GM18502 (cell line): Measurements from ENCODE around the gene IQCM.

Experiments
- ATAC-seq: cut with Tn5 transposase; IDR thresholded peaks from one replicate; pipeline ENCODE4 v1.9.1; 2021; ENCODE audit warnings: mild to moderate bottlenecking; ENCODE audit not compliant: unreplicated experiment, poor library complexity

The IQCM gene

DNA sequence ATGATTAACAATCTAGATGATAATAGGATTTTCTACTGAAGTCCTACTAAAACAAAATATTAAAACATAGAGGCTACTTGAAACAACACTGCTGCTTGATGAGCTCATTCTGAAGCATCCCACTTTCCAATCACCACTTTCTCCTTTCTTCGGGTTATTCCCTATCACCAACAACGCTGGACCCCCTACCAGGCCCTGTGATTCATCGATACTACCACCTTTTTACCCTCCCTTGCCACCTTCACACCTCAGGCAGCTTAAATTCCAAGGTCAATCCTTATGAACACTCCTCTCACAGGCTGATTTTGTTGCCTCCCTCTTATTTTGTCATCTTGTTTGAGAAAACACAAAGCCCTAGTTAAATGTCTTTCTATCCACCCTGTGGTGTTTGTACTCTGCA, 102.6 kb downstream of the IQCM start:
- no peak for ATAC-seq

DNA sequence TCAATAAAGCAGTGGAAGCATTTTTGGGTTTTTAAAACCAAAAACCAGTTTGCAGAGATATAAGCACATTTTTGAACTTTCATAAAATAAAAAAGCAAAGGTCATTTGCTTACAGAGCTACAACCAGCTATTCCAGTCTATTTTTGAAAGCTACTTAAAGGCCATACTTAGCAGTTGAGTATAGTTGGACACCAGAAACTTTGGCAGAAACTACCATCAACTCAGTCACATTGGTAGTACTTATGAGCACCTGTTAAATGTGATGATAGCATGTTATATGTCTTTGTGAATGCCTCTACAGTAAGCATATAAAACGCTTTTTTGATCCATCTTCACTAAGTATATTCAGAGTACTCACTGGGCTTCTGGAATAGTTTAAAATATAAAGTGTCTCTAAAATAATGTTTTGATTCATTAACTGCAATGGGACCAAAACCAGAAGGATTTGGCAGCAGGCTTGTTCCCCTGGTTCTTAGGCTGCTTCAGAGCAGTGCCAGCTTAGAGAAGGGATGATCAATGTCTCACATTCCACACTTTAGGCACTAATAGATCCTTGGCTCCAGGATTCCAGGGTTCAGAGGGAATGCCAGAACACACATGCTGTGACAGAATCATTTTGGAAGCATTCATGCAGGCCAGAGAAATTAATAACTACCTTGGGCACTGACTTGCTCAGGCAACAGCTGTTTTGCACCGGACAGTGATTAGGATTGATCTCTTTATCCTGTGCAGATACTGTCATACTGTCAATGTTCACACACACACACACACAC, 103.9 kb downstream of the IQCM start:
- no peak for ATAC-seq

DNA sequence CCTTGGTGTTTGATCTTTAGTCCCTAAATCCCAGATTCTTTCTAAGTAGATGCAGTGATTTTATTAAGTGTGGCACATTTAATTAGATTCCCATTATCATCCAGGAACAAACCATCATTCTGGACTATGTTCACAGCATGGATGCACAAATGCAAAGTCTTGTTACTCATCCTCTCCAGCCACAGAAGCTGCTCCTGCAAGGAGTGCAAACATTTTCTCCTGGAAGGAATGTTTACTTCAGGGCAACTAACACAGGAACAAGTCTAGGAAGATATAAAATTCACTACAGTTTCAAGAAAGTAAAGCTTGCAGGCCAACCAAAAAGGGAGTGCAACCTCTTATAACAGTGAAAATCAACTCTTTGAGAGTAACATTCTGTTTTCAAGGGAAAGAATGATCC, 106.0 kb downstream of the IQCM start:
- ATAC-seq: no peak

DNA sequence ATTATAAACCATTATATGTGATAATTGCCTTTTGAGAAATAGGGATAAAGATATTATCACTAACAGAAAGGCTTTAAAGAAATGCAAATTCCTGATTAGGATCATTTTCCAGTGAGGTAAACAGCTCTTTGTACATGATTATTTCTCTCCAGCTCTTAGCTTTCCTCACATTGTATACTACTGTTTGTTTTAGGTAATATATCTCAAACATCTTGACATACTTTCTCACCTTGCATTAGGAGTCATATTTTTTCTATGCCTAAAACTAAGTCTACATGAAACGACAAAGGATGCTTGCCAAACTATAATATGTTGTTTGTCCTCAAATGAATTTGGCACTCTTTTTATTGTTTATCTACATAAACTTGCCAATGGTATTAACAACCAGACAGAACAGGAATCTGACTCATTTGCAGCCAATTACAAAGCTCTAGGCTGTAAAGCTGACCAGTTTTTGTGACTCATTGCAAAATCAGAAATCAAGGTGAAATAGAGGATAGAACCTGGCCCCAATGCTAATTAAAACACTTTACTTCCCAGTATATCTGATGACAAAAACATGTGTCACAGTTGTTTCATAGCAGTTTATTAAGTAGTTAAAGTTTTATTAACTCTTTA, 107.0 kb downstream of the IQCM start:
- ATAC-seq: no peak

DNA sequence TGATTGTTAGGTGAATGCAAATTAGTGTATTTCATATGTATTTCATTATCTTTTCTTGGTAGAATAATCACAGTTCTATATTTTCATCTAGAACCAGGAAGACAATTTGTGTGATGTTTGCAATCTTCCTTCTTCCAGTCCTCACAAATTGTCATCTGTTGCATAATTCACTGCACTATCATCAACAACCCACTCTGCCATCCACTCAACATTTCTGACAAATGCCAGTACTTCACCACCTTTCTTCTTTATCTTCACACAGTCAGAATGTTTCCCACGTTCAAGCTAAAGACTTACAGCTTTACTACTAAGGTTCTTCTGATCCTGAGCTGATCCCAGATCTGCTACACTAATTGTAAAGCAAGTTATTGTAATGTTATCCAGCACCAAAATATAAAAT, 107.8 kb downstream of the IQCM start:
- no peak for ATAC-seq

DNA sequence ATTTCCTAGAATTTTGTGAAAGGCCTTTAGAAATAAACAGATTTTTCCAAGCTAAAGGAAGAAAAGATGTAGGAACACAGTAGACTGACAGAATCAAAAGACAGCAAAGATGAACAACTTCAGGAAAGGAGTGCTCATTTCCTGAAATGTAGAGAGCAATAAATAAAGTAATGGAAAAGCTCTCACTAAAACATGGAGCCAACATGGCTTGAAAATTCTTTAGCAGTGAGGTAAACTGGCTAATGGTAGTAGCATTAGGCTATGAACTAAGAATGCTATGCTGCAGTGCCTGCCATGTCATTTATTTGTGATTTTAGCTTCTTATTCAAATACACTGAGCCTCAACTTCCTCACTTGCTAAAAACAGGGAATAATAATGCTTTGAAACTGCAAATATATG, 108.7 kb downstream of the IQCM start:
- ATAC-seq: no peak

DNA sequence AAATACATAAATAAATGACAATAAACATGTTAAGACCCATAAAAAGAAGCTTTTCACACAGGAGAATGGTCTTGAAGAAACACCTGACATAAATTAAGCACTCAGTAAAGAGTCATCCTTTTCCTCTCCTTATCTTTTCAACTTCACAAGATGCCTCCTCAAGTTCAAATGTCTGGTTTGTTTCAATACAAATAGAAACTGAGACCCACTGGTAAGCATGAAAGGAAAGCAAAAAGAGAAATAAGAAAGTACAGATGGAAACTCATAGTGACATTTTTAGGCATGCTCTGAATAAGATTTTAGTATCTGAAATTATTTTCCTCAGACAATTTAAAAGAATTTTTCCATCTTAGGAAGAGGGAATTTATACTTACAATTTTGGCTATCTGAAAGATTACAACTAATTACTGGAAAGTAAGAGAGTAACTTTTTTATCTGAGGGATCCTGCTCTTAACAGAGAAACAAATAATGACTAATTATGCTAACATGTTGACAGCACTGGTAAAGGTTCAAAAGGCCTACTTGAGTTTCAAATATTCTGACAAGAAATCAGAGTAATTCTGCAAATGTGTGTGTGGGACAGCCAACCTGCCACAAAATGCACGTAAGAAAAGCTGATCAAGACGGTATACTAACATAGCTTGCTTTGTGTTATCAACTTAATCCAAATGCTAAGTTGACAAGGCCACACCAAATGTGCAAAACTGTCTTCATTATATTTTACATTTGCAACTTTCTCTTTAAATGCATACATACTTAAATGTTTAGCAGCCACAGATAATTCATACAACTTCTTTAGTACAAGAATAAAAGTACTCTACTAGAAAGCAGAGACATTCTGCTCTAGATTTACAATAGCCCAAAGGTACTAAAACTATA, 113.0 kb downstream of the IQCM start:
- peak; percentile 66 for ATAC-seq

DNA sequence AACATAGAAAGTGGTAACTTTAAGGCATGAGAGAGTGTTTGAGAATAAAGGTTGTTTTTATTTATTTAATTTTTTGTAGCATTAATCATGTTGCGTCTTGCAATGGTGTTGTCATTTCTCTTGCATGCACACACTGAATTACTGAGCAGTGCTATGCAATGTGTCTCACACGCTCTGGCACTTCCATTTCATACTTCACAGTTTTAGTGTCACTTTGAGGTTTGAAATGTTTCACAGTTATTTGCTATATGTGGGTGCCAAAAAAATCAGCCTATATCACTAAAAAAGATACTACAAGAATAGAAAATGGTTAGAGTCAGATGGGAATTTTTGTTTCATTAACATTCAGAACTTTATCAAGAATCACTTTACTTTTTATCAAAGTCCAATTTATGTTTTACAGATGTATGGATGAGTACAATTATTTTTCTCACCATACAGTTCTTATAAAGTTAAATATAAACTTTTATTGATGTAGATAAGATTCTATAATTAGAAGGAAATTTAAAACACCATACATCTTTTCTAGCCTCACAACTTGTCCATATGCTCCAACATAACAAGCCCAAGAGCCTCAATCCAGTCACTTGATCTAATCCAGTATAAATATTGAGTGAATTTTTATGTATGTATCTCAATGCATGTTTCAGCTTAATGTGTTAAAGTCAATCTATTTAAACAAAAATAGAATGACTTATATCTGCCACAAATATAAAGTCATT, 114.0 kb downstream of the IQCM start:
- ATAC-seq: no peak

DNA sequence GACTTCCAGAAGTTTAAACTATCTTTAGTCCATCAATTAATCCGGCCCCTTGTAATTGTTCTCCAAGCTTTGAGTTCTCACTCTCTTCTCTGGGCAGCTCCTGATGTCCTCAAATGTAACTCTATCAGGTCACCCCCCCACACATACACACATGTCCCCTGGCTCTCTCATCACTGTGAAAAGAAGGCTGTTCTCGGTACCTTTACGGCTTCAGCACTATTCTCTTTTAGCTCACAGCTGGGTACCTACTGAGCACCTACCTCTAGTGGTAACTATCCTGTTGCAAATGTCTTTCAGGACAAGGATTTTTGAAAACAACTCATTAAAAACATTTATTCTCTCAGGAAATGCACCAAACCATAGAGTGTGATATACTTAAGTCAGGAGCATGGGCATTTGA, 115.4 kb downstream of the IQCM start:
- no peak for ATAC-seq

DNA sequence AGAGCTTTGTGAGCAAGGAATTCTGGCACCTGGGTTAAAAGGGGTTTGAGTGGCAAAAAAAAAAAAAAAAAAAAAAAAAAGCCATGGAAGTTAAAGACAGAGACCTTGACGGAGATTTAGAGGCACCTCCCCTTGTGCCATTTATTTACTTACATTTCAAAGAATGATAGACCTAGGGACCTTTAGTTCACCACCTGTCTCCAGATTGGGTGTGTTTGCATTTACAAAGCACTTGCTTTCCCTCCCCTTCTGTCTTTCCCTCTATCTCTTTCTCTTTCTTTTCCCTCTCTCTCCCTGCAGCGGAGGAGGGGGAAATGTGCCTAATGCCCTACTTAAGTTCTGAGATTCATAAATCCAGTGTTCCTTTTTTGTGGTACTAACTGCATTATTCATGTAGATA, 116.0 kb downstream of the IQCM start:
- no peak for ATAC-seq

DNA sequence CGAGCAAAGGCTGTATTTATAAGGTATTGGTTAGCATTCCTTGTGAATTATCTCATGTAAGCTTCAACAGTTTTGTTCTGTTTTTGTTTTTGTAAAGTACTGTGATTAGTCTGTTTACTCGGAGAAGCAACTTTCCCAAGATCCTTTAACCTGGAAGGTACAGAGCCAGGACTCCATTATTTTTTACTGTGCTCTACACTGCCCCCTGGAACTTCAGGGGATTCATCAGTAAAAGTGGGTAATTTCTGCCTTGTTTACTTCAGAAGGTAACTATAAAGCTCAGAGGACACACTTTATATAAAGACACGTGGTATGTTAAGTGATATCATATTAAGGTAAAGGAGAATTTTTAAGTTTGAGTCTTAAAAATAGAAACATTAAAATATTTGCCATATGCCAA, 124.9 kb downstream of the IQCM start:
- no peak for ATAC-seq

DNA sequence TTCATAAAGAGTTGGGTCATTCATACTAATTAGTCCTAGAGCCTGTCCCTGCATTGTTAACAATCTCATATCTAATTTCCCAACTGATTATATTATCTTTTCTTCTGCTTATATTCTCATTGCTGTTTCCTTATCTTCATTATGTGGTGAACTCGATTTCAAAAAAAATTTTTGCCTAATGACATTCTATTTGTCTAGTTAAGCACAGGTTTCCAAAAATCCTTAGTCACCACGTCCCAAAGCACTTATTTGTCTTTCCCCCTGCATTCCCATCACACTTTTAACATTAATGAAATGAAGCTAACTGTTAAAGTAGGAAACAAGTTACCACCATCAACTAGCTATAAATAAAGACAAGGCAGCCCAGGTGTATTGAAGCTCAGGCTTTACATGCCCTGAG, 131.1 kb downstream of the IQCM start:
- no peak for ATAC-seq

DNA sequence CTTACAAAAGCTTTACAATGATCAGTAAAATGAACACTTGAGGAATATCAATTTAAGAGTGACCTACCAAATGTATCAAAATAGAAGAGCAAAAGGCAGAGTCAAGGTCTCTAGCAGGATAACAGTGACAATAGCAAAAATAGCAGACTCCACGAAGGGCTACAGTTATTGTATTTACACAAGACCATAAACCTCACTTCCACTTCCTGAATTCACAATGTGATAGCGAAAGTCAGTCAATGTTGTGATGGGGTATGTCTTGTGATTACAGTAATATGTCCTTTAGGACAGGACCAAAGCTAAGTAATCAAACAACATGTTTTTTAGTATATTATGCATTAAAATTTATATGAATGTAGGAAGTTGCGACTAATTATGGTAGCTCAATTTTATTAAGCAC, 139.6 kb downstream of the IQCM start:
- peak; percentile 96 for ATAC-seq

DNA sequence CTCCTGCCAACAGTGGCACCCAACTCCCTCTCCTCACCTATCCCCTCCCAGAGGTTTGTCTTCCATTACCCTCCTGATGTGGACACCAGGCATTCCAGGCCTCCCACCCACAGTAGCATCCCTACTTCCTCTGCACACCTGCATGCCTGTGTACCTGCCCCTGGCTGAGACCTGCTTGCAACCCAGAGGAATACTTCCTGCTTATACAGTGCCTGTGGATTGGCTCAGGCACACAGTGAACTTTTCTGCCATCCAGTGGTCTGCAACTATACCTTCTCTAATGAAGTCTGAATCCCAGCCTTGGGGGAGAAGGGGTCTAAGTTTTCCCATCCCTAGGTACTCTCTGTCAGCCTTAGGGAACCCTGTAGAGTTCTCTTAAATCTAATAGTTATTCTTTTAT, 169.9 kb downstream of the IQCM start:
- no peak for ATAC-seq

DNA sequence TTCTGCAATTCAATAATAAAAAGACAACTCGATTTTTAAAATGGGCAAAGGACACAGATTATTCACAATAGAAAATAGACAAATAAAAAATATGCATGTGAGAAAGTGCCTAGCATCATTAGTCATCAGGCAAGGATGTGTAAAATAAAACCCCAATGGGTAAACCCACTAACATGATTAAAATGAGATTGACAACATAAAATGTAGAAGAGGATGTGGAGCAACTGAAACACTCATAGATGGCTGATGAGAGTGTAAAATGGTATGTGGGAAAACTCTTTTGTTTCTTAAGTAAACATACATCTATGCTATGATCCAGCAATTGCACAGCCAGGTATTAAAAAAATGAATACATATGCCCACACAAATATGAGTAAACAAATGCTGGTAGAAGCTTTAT, 177.6 kb downstream of the IQCM start:
- no peak for ATAC-seq

DNA sequence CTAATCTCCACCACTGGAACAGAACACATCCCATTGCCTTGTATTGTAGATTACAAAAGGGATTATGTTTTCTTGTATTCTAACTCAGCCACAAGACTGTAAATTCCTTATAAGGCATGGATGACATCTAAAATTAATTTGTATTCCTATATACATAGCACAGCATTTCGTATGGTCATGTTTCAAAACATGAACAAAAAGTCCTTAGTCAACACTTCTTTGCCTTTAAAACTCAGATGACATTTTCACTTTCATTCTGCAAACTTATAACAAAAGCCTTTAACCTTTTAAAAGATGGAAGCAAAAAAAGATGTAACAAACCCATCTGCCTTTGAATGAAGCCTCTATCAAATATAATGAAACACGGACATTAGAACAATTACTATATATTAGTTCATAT, 181.3 kb downstream of the IQCM start:
- ATAC-seq: no peak

DNA sequence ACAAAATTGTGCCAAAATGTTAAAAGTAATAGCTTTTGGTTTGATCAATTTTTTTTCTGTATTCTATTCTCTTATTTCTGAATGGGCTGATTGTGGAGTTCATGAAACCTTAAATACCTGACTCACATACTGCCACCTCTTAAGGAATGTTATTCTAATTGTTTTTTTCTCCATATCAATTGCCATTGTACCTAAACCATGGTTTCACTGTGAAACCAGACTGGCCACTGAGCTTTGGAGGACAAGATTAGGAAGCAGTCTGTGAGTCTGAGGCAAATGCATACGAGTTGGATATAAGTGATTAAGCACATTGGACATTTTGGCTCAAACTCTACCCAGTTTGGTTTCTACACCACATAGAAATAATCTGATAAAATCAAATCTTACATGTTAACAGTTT, 184.0 kb downstream of the IQCM start:
- no peak for ATAC-seq

DNA sequence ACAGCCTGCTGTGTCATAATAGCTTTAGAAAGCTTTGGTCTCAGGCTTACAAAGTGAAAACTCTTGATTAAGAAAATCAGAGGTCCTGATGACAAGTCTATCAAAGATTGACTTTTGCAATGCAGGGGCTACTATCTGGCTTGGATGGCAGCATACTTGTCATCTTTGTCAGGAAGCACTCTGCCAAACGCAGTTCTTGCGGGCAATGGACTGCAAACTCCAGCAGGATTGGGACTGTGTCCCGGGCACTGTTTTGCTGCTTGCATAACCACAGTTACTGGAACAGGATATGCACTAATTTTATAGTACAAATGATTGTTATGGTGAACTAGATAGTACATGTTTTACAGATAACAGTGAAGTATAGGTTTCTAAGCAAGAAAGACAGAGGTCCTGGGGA, 185.6 kb downstream of the IQCM start:
- no peak for ATAC-seq

DNA sequence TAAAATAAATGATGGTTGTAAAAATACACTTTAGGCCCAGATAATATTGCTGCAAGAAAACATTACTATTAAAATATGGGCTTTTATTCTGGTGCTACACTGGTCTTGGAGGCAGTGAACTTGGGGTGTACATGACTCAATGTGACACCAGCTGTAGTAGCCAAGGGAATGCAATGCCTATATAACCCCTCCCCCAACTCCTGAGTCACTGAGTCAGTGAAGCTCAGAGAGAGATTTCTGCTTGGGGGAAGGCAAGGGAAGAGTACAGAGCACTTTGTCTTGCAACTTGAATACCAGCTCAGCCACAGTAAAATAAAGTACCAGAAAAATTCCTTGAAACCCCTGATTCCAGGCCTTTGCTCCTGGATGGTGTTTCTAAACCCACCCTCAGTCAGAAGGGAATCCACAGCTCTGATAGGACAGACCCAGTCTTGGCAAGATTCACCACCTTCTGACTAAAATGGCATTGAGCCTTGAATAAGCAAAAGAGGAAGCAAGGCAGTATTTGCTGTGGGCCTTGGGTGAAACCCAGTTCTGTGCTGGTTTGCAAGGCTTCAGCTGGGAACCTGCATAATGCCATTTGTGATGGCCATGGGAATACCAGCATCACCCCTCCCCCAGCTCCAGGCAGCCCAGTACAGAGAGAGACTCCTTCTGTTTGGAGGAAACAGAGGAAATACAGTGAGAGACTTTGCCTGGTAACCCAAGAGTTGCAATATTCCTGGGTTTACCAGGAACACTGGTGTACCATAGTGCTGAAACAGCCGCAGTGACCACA, 209.9 kb downstream of the IQCM start:
- no peak for ATAC-seq

DNA sequence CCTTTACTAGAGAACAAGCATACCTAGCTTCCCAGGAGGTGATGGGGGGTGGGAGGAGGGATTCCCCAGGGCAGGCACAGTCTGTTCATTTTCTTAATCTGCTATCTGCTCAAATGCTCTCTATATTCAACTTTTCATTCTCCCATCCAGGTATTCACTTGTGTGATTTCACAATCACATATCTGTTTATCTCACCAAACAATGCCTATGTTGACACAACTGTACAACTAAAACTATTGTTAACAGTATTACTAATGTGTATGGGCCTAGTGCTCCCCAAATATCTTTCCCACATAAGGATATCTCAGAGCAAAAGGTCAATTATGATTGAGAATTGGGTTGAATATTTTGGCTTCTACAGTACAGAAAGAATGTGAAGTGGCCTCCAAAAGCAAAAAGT, 210.8 kb downstream of the IQCM start:
- no peak for ATAC-seq
